Adrenal gland (tissue), 12 donors: ENCODE results near the gene NSMCE4A. TPM values are rescaled to one million over a fixed set of nuclear protein-coding genes. Genes with fewer than 3 reads are reported as not detected.
A peak's percentile ranks its signal among the peaks of the same experiment; 100 is the strongest.

Experiments
- DNase-seq, 7 donors: peaks; one replicate each; pipeline ENCODE4 v3.0.0-alpha.2; 2019 to 2020
- H3K27ac ChIP-seq, 5 donors: fragments of 200-600 bp; sonication (generic) in 4 of 5; 1 replicate in 3 of 5; 2 replicates in 2 of 5; pipeline versions ENCODE4 v1.5.1 to v1.8.0; 2016 to 2020; ENCODE audit warnings: mild to moderate bottlenecking in 1 of 5
- H3K27me3 ChIP-seq: fragments of 200-600 bp; 2 replicates; pipeline ENCODE4 v1.8.0; 2021
- H3K36me3 ChIP-seq, 2 donors: fragments of 200-600 bp; replicated peaks in 1 of 2; 1 replicate in 1 of 2; 2 replicates in 1 of 2; pipeline versions ENCODE4 v1.5.1 to v1.8.0; 2018 to 2022
- H3K4me1 ChIP-seq, 2 donors: fragments of 200-600 bp; replicated peaks in 1 of 2; 1 replicate in 1 of 2; 2 replicates in 1 of 2; pipeline versions ENCODE4 v1.5.1 to v1.8.0; 2018 to 2021
- H3K4me3 ChIP-seq, 4 donors: fragments of 200-600 bp; sonication (generic) in 3 of 4; one replicate each; pipeline ENCODE4 v1.5.1; 2016 to 2018
- H3K9me3 ChIP-seq, 3 donors: fragments of 200-600 bp; sonication (generic) in 1 of 3; replicated peaks in 1 of 3; 1 replicate in 2 of 3; 2 replicates in 1 of 3; pipeline versions ENCODE4 v1.5.1 to v1.8.0; 2016 to 2021
- CTCF ChIP-seq, 6 experiments: fragments of 450-650 bp in 4 of 6; fragments of 200-600 bp in 2 of 6; sonication (generic) in 1 of 6; IDR thresholded peaks; 1 replicate in 5 of 6; 2 replicates in 1 of 6; pipeline versions ENCODE4 v1.5.1 to v1.8.0; 2016 to 2021; ENCODE audit warnings: antibody characterized with exemption in 6 of 6, mild to moderate bottlenecking in 2 of 6, moderate library complexity in 1 of 6
- POLR2A ChIP-seq, 2 donors: fragments of 450-650 bp; IDR thresholded peaks; one replicate each; pipeline ENCODE4 v1.6.1; 2017; ENCODE audit warnings: antibody characterized with exemption in 2 of 2, mild to moderate bottlenecking in 2 of 2, moderate library complexity in 1 of 2
- WGBS, 4 donors: extraction: QIAGEN DNeasy Blood & Tissue Kit in 2 of 4; methylation state at CpG; one replicate each; pipeline versions ENCODE4 v1.1.5 to v1.1.7; 2013 to 2017; 5-methylcytosine and 5-hydroxymethylcytosine counted together
- intact Hi-C, 2 donors: fragments of 100-400 bp; cut with DNase I; formaldehyde crosslinking; loops; one replicate each; pipeline versions ENCODE4 v1.14.1 to v1.15.0; 2022 to 2023
- polyA plus RNA-seq, 3 donors: library from polyadenylated mRNA; stranded (reverse); fragments of 200-250 nt in 2 of 3; fragments of 350-450 nt in 1 of 3; fragmentation: Illumina TruSeq in 1 of 3; extraction: RNeasy Lipid Tissue Mini Kit (QIAGEN cat#74804) in 1 of 3; gene quantifications; one replicate each; pipeline ENCODE4 v1.2.3, GENCODE V29; 2013 to 2014
- total RNA-seq, 9 donors: library from RNA; depleted of rRNA in 4 of 9; stranded (reverse); fragments of >200 nt in 4 of 9; fragments of 120-200 nt in 1 of 9; fragmentation: NEBNext Ultra II Directional in 1 of 9; extraction: Animal tissue kit (Norgen Biotek cat#: 25700) in 1 of 9; gene quantifications; one replicate each; pipeline versions ENCODE4 v1.1.0 to v1.2.4, GENCODE V29; 2013 to 2023
- donor health status: healthy with polysubstance abuse.
- donor health status: Bipolar disorder and iron deficiency.
- donor health status: DM: yes; HTN: yes; CAD: no.
- donor health status: DM: no; HTN: no; CAD: no.
- donor health status: DM: no; HTN: no; CAD: no.
- donor health status: DM: yes; HTN: yes; CAD: no.

NSMCE4A gene
- total and polyA plus RNA-seq, 12 donors, result 25.6 to 94.8 (median 42.1) TPM

DNA sequence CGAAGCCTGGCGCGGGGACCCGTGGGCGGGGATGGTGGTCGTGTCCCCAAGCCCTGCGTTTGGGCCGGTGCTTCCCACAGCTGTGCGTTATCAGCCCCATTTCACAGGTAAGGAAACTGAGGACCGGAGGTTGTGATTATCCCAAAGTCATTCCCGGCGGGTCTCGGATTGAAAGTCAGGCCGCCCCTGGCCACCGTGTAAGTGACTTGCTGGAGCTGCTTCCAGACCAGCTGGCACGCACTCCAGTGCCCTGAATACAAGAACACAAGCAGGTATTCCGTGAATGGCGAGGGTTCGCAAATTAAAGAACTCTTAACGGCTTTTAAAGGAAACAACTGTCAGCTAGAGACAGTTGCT lies 46.5 kb downstream of the NSMCE4A start:
- H3K4me3 ChIP-seq, result peak overlapping the region; percentile 88 to 99 (median 94)
- TF ChIP-seq CTCF (IDR thresholded peaks at IDR 0.05), result no peak
- TF ChIP-seq POLR2A (IDR thresholded peaks at IDR 0.05), result no peak
- H3K27me3 ChIP-seq, result no peaks in the 10 kb centered on the region
- no peaks in the 10 kb centered on the region for H3K36me3 ChIP-seq
- intact Hi-C loops, result no loop called here
- peak overlapping the region; percentile 96 to 99 (median 98) for H3K27ac ChIP-seq
- H3K4me1 ChIP-seq, result peaks cover 15 to 24% of the 10 kb centered on the region in 2 donors
- peak in 5 of 7 donors; percentile 36 to 68 (median 53) for DNase-seq
- 0 to 9% (median 4%) methylated on average over 4 to 20 of the region's 20 CpGs for WGBS, 4 donors
- H3K9me3 ChIP-seq, result no peaks in the 10 kb centered on the region

DNA sequence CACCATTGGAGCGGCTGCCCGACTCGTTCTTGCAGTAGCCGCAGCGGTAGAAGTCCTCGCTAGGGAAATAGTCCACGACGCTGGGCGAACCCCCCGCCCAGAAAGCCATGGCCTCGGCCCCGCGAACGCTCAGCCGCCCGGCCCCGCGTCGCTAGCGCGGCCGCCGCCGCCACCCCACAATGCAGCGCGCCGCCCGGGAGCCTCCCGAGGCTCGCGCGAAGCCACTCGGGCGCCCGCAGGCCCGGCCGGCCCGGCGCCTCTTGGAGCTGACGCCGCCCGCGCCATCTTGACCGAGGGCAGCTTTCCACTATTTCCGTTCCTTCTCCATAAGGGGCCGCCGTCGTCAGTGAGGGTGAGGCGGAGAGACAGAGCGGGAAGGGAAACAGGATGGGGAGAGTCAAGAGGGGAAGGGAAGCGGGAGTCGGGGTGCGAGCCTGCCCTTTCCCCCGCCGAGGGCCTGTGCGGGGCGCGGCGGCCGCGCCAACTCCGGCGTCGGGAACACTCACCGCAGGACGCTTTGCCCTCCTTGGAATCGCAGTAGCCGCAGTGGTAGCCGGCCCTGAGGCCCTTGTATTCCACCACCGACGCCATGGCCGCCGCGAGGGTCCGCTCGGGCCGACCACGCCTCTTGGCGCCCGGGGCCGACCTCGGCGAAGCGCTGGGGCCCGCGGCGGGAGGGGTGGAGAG lies 47.0 kb downstream of the NSMCE4A start, which contains the start of gene ATE1:
Gene ATE1 (minus strand): TSS at position 191 of the 687 bp plus-strand sequence. CDS start 82 bp downstream, at position 109.
- peak; percentile 88 to 94 (median 90) for DNase-seq
- Histone ChIP-seq H3K4me3 (peak within 1 kb of the TSS; percentile 88 to 99 (median 94)), H3K4me1 (peaks cover 15 to 24% of the 10 kb centered on the region in 2 donors), H3K27me3 (no peaks in the 10 kb centered on the region), H3K9me3 (no peaks in the 10 kb centered on the region), H3K27ac (peak within 1 kb of the TSS; percentile 96 to 99 (median 98)), H3K36me3 (peaks cover 0 to 3% of the 10 kb centered on the region in 2 donors)
- 0 to 2% (median 1%) methylated on average over 9 to 87 of the region's 87 CpGs for WGBS, 4 donors
- no peak for TF ChIP-seq CTCF (IDR thresholded peaks at IDR 0.05)
- TF ChIP-seq POLR2A (IDR thresholded peaks at IDR 0.05), result peak; percentile 61 to 84
- intact Hi-C loops, result no loop called here

GRCh38 chr10:121927318-121927840 lies 47.6 kb downstream of the NSMCE4A start:
- Histone ChIP-seq H3K36me3 (peaks cover 0 to 3% of the 10 kb centered on the region in 2 donors), H3K9me3 (no peaks in the 10 kb centered on the region), H3K4me3 (peak overlapping the region; percentile 65 to 99 (median 88)), H3K4me1 (peaks cover 15 to 24% of the 10 kb centered on the region in 2 donors), H3K27me3 (no peaks in the 10 kb centered on the region), H3K27ac (peak overlapping the region; percentile 96 to 99 (median 98))
- WGBS, 4 donors, result 0% methylated on average over 8 to 48 of the region's 48 CpGs
- TF ChIP-seq POLR2A (IDR thresholded peaks at IDR 0.05) (no peak), CTCF (IDR thresholded peaks at IDR 0.05) (no peak)
- DNase-seq, result peak; percentile 65 to 78 (median 67)
- intact Hi-C loops, result no loop called here

DNA sequence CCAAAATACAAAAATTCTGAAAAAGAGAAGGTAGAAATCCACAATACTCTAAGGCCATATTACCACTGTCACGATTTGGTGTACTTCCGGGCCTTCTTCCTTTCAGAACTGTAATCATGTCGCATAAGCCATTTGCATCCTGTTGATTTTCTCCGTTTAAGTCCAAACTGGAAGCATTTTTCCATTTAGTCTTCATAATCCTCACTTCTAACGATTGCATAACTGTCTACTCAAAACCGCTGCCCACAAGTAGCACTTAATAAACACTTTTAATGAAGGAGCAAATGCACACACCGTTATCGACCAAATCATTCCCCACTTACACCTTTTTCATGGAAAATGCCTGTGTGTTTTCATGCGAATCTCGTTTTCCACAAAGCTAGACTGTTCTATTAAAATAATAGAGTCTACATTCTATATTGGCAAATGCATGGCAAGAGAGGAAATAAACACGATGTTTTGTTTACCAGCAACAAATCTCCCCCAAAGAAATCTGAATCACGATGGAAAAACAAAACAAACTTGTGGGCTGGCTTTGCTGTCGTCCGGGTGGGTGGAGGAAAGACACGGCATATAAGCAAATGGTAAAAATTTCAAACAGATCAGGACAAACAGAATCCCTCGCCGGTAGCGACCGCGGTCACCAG lies 48.2 kb downstream of the NSMCE4A start:
- WGBS, 4 donors, result 0 to 1% (median 1%) methylated on average over 20 of the region's 20 CpGs
- H3K27ac ChIP-seq, result peak overlapping the region; percentile 96 to 99 (median 98)

More for the DNA sequence above, 48.2 kb downstream of the NSMCE4A start:
- H3K9me3 ChIP-seq, result no peaks in the 10 kb centered on the region
- peaks cover 15 to 24% of the 10 kb centered on the region in 2 donors for H3K4me1 ChIP-seq
- H3K27me3 ChIP-seq, result no peaks in the 10 kb centered on the region
- intact Hi-C loops, result no loop called here
- H3K36me3 ChIP-seq, result peaks cover 0 to 3% of the 10 kb centered on the region in 2 donors
- no peak for DNase-seq
- TF ChIP-seq POLR2A (IDR thresholded peaks at IDR 0.05) (peak; percentile 5 to 44), CTCF (IDR thresholded peaks at IDR 0.05) (no peak)
- H3K4me3 ChIP-seq, result peak overlapping the region in 3 of 4 donors; percentile 88 to 99 (median 89)
